ENCODE results near the gene PRKAA2.

DNA sequence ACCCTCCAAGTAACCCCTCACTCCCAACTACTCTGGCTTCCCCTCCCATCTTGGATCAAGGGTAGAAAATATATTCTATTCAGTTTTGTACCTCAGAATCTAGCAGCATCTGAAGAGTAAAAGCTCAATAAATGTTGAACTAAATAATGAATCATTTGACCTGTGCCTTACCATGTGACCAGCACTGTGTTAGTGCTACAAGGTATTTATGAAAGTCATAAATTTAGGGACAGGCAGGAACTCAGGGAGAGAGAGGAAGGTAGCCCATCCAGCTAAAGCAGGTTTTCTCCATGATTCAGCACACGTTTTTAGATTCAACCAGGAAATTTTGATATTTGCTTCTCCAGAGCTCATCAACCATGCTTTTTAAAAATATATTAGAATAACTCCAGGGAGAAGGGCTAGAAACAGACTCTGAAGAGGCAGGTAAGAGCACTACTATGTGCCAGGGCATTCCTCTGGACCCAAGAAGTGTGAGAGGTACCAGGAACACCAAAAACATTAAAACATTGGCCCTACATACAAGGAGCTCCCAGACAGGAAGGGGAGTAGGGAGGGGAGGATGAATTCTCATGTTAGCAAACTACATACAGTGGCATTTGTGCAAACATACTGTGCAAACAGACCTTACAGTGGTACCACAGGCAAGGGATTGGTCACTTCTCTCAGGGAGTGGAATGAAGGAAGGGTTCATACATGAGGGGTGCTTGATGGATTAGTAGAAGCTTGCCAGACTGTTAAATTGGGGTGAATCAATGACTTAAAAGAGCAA is 109.8 kb downstream of the PRKAA2 start:
- TF ChIP-seq POLR2A (IDR thresholded peaks at IDR 0.05; ENCODE audit: low read length): no peak
- no peak for TF ChIP-seq GATA1 (IDR thresholded peaks at IDR 0.05; ENCODE audit: low read depth, low read length)

Measured in erythroblast (primary cell).